Neural cell (in vitro differentiated cells): ENCODE results near the gene ACVR1B. TPM values are rescaled to one million over a fixed set of nuclear protein-coding genes. Genes with fewer than 3 reads are reported as not detected.

Experiments
- H2AFZ ChIP-seq: fragments of 200-600, 300-800 bp; sonication (generic), shearing (Covaris generic); 2 replicates; pipeline ENCODE4 v1.6.0; 2014; ENCODE audit warnings: low read depth, mild to moderate bottlenecking, antibody characterized with exemption, low read length, moderate library complexity
- H3F3A ChIP-seq: fragments of 200-600 bp; shearing (Covaris generic); 2 replicates; pipeline ENCODE4 v1.6.1; 2016; ENCODE audit warnings: mild to moderate bottlenecking, moderate library complexity, mixed read lengths, antibody characterized with exemption, low read length; ENCODE audit not compliant: insufficient read depth, poor library complexity, severe bottlenecking
- H3K27ac ChIP-seq: fragments of 200-600, 300-800 bp; sonication (generic), shearing (Covaris generic); 2 replicates; pipeline ENCODE4 v1.5.1; 2014; ENCODE audit warnings: mild to moderate bottlenecking, low read length, moderate library complexity
- H3K27me3 ChIP-seq: fragments of 300-800, 200-600 bp; sonication (generic), shearing (Covaris generic); 2 replicates; pipeline ENCODE4 v1.6.0; 2014; ENCODE audit warnings: mild to moderate bottlenecking, low read depth, low read length, moderate library complexity; ENCODE audit not compliant: insufficient read depth
- H3K36me3 ChIP-seq: fragments of 300-800, 200-600 bp; sonication (generic), shearing (Covaris generic); 2 replicates; pipeline ENCODE4 v1.5.1; 2014; ENCODE audit warnings: mild to moderate bottlenecking, antibody characterized with exemption, low read length, moderate library complexity; ENCODE audit not compliant: insufficient read depth
- H3K4me2 ChIP-seq: fragments of 300-800, 200-600 bp; sonication (generic), shearing (Covaris generic); 2 replicates; pipeline ENCODE4 v1.6.0; 2014; ENCODE audit warnings: mild to moderate bottlenecking, low read length
- H3K4me3 ChIP-seq: fragments of 300-800, 200-600 bp; sonication (generic), shearing (Covaris generic); 2 replicates; pipeline ENCODE4 v1.5.1; 2014; ENCODE audit warnings: mild to moderate bottlenecking, low read length, moderate library complexity
- H3K79me2 ChIP-seq: fragments of 200-600 bp; shearing (Covaris generic); replicated peaks from 2 replicates; pipeline ENCODE4 v1.6.0; 2014; ENCODE audit warnings: mild to moderate bottlenecking, low read length, moderate library complexity; ENCODE audit not compliant: insufficient read depth
- H3K9ac ChIP-seq: fragments of 300-800, 200-600 bp; sonication (generic), shearing (Covaris generic); 2 replicates; pipeline ENCODE4 v1.6.1; 2016; ENCODE audit warnings: mild to moderate bottlenecking, low read length, mixed read lengths
- H3K9me2 ChIP-seq: fragments of 200-600 bp; shearing (Covaris generic); 2 replicates; pipeline ENCODE4 v1.6.1; 2016; ENCODE audit warnings: mild to moderate bottlenecking, low read length, mixed read lengths; ENCODE audit not compliant: insufficient read depth
- H3K9me3 ChIP-seq: fragments of 200-600, 300-800 bp; sonication (generic), shearing (Covaris generic); 2 replicates; pipeline ENCODE4 v1.6.1; 2016; ENCODE audit warnings: mild to moderate bottlenecking, mixed run types, low read length, moderate library complexity, mixed read lengths
- H4K20me1 ChIP-seq: fragments of 200-600 bp; shearing (Covaris generic); 2 replicates; pipeline ENCODE4 v1.6.1; 2016; ENCODE audit warnings: mild to moderate bottlenecking, mixed run types; ENCODE audit not compliant: insufficient read depth
- EP300 ChIP-seq: fragments of 450-650 bp; conservative IDR thresholded peaks from 2 replicates; pipeline ENCODE4 v1.6.1; 2014; ENCODE audit warnings: antibody characterized with exemption, mild to moderate bottlenecking, moderate library complexity; ENCODE audit not compliant: poor library complexity, severe bottlenecking
- MXI1 ChIP-seq: fragments of 450-650 bp; conservative IDR thresholded peaks from 2 replicates; pipeline ENCODE4 v1.6.1; 2014; ENCODE audit warnings: antibody characterized with exemption, mild to moderate bottlenecking; ENCODE audit not compliant: poor library complexity, severe bottlenecking
- POLR2AphosphoS5 ChIP-seq: IDR thresholded peaks from 2 replicates; pipeline ENCODE4 v1.6.1; 2012
- RAD21 ChIP-seq: fragments of 450-650 bp; conservative IDR thresholded peaks from 2 replicates; pipeline ENCODE4 v1.6.1; 2014; ENCODE audit warnings: antibody characterized with exemption, mild to moderate bottlenecking, moderate library complexity
- REST ChIP-seq: IDR thresholded peaks from 2 replicates; pipeline ENCODE4 v1.6.1; 2012; ENCODE audit warnings: borderline replicate concordance
- polyA plus RNA-seq: library from polyadenylated mRNA; depleted of rRNA; stranded (reverse); fragments of >200 nt; gene quantifications from 2 replicates; pipeline ENCODE4 v1.2.3, GENCODE V29; 2014
- small RNA-seq, 3 experiments: library from RNA; depleted of rRNA; stranded (forward); fragments of <200 nt; gene quantifications; one replicate each; pipeline ENCODE3, GENCODE V24; 2012
- TF ChIP-seq, protein P1 (sequence below): fragments of 450-650 bp; IDR thresholded peaks from 2 replicates; pipeline ENCODE4 v1.5.1; 2014; ENCODE audit warnings: antibody characterized with exemption, mild to moderate bottlenecking, moderate library complexity; ENCODE audit not compliant: poor library complexity, severe bottlenecking

Gene ACVR1B
- polyA plus RNA-seq, 1 donor from 2014 or later: 47.2 TPM

- no peak overlapping the region for H2AFZ ChIP-seq
- H4K20me1 ChIP-seq: no peaks in the 10 kb centered on the region
- H3F3A ChIP-seq: no peaks in the 10 kb centered on the region
- H3K9me3 ChIP-seq: no peaks in the 10 kb centered on the region
- TF ChIP-seq MXI1 (no peak), EP300 (no peak), REST (no peak), RAD21 (no peak), POLR2AphosphoS5 (no peak)
- TF ChIP-seq, protein P1, sequence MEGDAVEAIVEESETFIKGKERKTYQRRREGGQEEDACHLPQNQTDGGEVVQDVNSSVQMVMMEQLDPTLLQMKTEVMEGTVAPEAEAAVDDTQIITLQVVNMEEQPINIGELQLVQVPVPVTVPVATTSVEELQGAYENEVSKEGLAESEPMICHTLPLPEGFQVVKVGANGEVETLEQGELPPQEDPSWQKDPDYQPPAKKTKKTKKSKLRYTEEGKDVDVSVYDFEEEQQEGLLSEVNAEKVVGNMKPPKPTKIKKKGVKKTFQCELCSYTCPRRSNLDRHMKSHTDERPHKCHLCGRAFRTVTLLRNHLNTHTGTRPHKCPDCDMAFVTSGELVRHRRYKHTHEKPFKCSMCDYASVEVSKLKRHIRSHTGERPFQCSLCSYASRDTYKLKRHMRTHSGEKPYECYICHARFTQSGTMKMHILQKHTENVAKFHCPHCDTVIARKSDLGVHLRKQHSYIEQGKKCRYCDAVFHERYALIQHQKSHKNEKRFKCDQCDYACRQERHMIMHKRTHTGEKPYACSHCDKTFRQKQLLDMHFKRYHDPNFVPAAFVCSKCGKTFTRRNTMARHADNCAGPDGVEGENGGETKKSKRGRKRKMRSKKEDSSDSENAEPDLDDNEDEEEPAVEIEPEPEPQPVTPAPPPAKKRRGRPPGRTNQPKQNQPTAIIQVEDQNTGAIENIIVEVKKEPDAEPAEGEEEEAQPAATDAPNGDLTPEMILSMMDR: no peak
- H3K27ac ChIP-seq: no peak overlapping the region
- no peaks in the 10 kb centered on the region for H3K27me3 ChIP-seq
- H3K4me3 ChIP-seq: no peak overlapping the region
- H3K9ac ChIP-seq: no peak overlapping the region
- no peaks in the 10 kb centered on the region for H3K9me2 ChIP-seq
- H3K4me2 ChIP-seq: no peak overlapping the region
- H3K36me3 ChIP-seq: no peaks in the 10 kb centered on the region
- H3K79me2 ChIP-seq: no peaks in the 10 kb centered on the region
These were observed 94.3 kb downstream of the ACVR1B start for GRCh38 chr12:52045794-52046199.

Small RNAs within 50 kb of the gene (small RNA-seq; reads per million reads assigned to genes)
- 0.20 to 0.82 (median 0.32) reads per million in 3 experiments for gene RNU6-574P

Other genes with a start within 250 kb of the ACVR1B start
- 0.06 and 0.21 TPM in 2 replicates for gene FIGNL2, start 103.0 kb upstream of the ACVR1B start, polyA plus RNA-seq
- not detected in 2 replicates for gene ANKRD33, start 63.6 kb upstream of the ACVR1B start, polyA plus RNA-seq
- gene ACVRL1, start 44.2 kb upstream of the ACVR1B start, polyA plus RNA-seq: not detected in 2 replicates
- 5.4 and 6.1 TPM in 2 replicates for gene TAMALIN, start 55.2 kb downstream of the ACVR1B start, polyA plus RNA-seq
- gene NR4A1, start 99.7 kb downstream of the ACVR1B start, polyA plus RNA-seq: 3.4 and 6.1 TPM in 2 replicates
- gene ATG101, start 118.3 kb downstream of the ACVR1B start, polyA plus RNA-seq: 53.9 and 55.6 TPM in 2 replicates
- gene SMIM41, start 128.0 kb downstream of the ACVR1B start, polyA plus RNA-seq: not detected in 2 replicates
- not detected in 2 replicates for gene KRT80, start 240.3 kb downstream of the ACVR1B start, polyA plus RNA-seq